MM.1S (cell line): ENCODE data around the gene ERAL1.

ENCODE experiments used
- DNase-seq: peaks from one replicate; pipeline ENCODE4 v3.0.0-alpha.2; 2015
- H2AFZ ChIP-seq: fragments of 300-600 bp; sonication (generic); 2 replicates; pipeline ENCODE4 v1.6.0; 2016; ENCODE audit warnings: antibody characterized with exemption, low read length
- H3F3A ChIP-seq: fragments of 300-600 bp; sonication (generic); 2 replicates; pipeline ENCODE4 v1.6.1; 2016; ENCODE audit warnings: mild to moderate bottlenecking, antibody characterized with exemption, low read length, moderate library complexity, mixed read lengths; ENCODE audit not compliant: insufficient read depth
- H3K27ac ChIP-seq: fragments of 300-600 bp; sonication (generic); 2 replicates; pipeline ENCODE4 v1.5.1; 2016; ENCODE audit warnings: mild to moderate bottlenecking, low read length
- H3K27me3 ChIP-seq: fragments of 300-600 bp; sonication (generic); replicated peaks from 2 replicates; pipeline ENCODE4 v1.6.0; 2016; ENCODE audit warnings: low read length; ENCODE audit not compliant: insufficient read depth
- H3K36me3 ChIP-seq: fragments of 300-600 bp; sonication (generic); replicated peaks from 2 replicates; pipeline ENCODE4 v1.6.1; 2016; ENCODE audit warnings: mild to moderate bottlenecking, low read length, mixed read lengths; ENCODE audit not compliant: insufficient read depth
- H3K4me1 ChIP-seq: fragments of 300-600 bp; sonication (generic); 2 replicates; pipeline ENCODE4 v1.6.1; 2016; ENCODE audit warnings: low read length, mixed read lengths
- H3K4me2 ChIP-seq: fragments of 300-600 bp; sonication (generic); 2 replicates; pipeline ENCODE4 v1.6.0; 2016; ENCODE audit warnings: low read depth, low read length
- H3K4me3 ChIP-seq: fragments of 300-600 bp; sonication (generic); 2 replicates; pipeline ENCODE4 v1.5.1; 2016; ENCODE audit warnings: low read length, mixed read lengths
- H3K79me2 ChIP-seq: fragments of 300-600 bp; sonication (generic); 2 replicates; pipeline ENCODE4 v1.6.1; 2016; ENCODE audit warnings: mixed run types, low read length, mixed read lengths
- H3K9ac ChIP-seq: fragments of 300-600 bp; sonication (generic); 2 replicates; pipeline ENCODE4 v1.6.1; 2016; ENCODE audit warnings: low read length, mixed read lengths
- H3K9me2 ChIP-seq: fragments of 300-600 bp; sonication (generic); replicated peaks from 2 replicates; pipeline ENCODE4 v1.6.1; 2016; ENCODE audit warnings: mild to moderate bottlenecking, low read length, mixed read lengths; ENCODE audit not compliant: insufficient read depth
- H3K9me3 ChIP-seq: fragments of 300-600 bp; sonication (generic); replicated peaks from 2 replicates; pipeline ENCODE4 v1.6.1; 2016; ENCODE audit warnings: mild to moderate bottlenecking, low read length, mixed read lengths; ENCODE audit not compliant: insufficient read depth
- H4K20me1 ChIP-seq: fragments of 300-600 bp; sonication (generic); 2 replicates; pipeline ENCODE4 v1.6.1; 2016; ENCODE audit warnings: mild to moderate bottlenecking, low read length, moderate library complexity, mixed read lengths; ENCODE audit not compliant: insufficient read depth
- CTCF ChIP-seq: fragments of 300-600 bp; sonication (generic); IDR thresholded peaks from 2 replicates; pipeline ENCODE4 v1.5.1; 2016; ENCODE audit warnings: antibody characterized with exemption, low read length, mixed read lengths
- EZH2 ChIP-seq: fragments of 300-600 bp; sonication (generic); optimal IDR thresholded peaks from 2 replicates; pipeline ENCODE3; 2017; ENCODE audit warnings: low read depth, mild to moderate bottlenecking, antibody characterized with exemption, low read length, mixed read lengths
- EZH2phosphoT487 ChIP-seq: fragments of 300-600 bp; sonication (generic); IDR thresholded peaks from 2 replicates; pipeline ENCODE4 v1.6.1; 2018; ENCODE audit warnings: antibody characterized with exemption, low read length

The ERAL1 gene

DNA sequence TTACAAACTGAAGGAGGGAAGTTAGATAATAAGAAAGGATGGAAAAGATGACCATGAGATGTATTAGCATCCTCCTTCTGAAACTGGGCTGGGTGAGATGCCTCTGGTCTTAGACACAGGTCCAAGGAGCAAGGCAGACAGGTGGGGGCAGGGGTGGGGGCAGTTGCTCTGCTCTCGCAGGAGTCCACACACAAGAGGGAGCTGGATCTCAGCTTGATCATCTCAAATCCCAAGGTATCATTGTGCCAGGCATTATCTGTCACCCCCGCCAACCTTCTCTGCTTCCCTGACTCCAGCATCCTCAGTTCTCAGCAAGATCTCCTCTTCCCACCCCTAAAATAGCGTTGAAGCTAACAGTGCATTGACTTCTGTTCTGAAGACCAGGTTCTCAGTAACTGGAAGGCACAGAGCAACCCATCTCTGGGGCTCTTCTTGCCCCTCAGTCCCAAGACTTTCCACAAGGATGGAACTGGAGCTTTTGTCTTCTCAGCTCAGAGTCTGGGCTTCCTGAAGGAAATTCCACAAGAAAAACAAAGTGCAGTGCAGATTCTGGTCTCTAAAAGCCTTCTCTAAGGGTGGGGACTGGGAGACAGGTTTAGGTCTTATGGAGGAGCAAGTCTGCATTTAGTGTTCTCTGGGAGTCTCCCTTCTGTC is 41.1 kb downstream of the ERAL1 start:
- Histone ChIP-seq H3K9me2 (no peaks in the 10 kb centered on the region), H3K4me1 (peaks cover 54% of the 10 kb centered on the region), H3K79me2 (peaks cover 71% of the 10 kb centered on the region), H3K9ac (peak overlapping the region; percentile 81; the same call in 1 of the 2 replicates), H4K20me1 (no peaks in the 10 kb centered on the region), H3K36me3 (no peaks in the 10 kb centered on the region), H3F3A (peaks cover 45% of the 10 kb centered on the region), H3K9me3 (no peaks in the 10 kb centered on the region), H3K4me2 (peak overlapping the region; percentile 78), H3K4me3 (peak overlapping the region; percentile 95), H3K27me3 (no peaks in the 10 kb centered on the region), H2AFZ (no peak overlapping the region), H3K27ac (peak overlapping the region; percentile 48)
- TF ChIP-seq EZH2 (no peak), CTCF (no peak), EZH2phosphoT487 (no peak)
- DNase-seq, result no peak

- Histone ChIP-seq H2AFZ (no peak overlapping the region), H4K20me1 (no peaks in the 10 kb centered on the region), H3K27me3 (no peaks in the 10 kb centered on the region), H3K4me3 (peak overlapping the region; percentile 95), H3K9ac (peak overlapping the region; percentile 81), H3K9me3 (no peaks in the 10 kb centered on the region), H3K36me3 (no peaks in the 10 kb centered on the region), H3F3A (peaks cover 45% of the 10 kb centered on the region), H3K4me1 (peaks cover 60% of the 10 kb centered on the region), H3K4me2 (peak overlapping the region; percentile 78), H3K9me2 (no peaks in the 10 kb centered on the region), H3K27ac (peak overlapping the region; percentile 48; the same call in 1 of the 2 replicates), H3K79me2 (peaks cover 71% of the 10 kb centered on the region)
- no peak for DNase-seq
- TF ChIP-seq EZH2phosphoT487 (no peak), EZH2 (no peak), CTCF (no peak)
Observed at GRCh38 chr17:28896491-28896883, 41.7 kb downstream of the ERAL1 start.

GRCh38 chr17:28896884-28897768 is 42.3 kb downstream of the ERAL1 start, which contains the start of gene FLOT2:
Gene FLOT2 (minus strand): TSS chr17:28897733. CDS start chr17:28897574, 159 bp downstream.
- peaks cover 48% of the 10 kb centered on the region for H3F3A ChIP-seq
- H3K4me3 ChIP-seq, result peak within 1 kb of the TSS; percentile 95
- H3K4me2 ChIP-seq, result peak within 1 kb of the TSS; percentile 98
- no peaks in the 10 kb centered on the region for H3K36me3 ChIP-seq
- H3K79me2 ChIP-seq, result peaks cover 71% of the 10 kb centered on the region
- no peaks in the 10 kb centered on the region for H3K9me2 ChIP-seq
- peak; percentile 59 for DNase-seq
- peak within 1 kb of the TSS; percentile 48; the same call in 1 of the 2 replicates for H3K27ac ChIP-seq
- peaks cover 58% of the 10 kb centered on the region for H3K4me1 ChIP-seq
- H3K9me3 ChIP-seq, result no peaks in the 10 kb centered on the region
- TF ChIP-seq CTCF (peak; percentile 34), EZH2 (no peak)
- H3K9ac ChIP-seq, result peak within 1 kb of the TSS; percentile 81
- peak within 1 kb of the TSS; percentile 97 for H2AFZ ChIP-seq
- no peaks in the 10 kb centered on the region for H3K27me3 ChIP-seq
- no peaks in the 10 kb centered on the region for H4K20me1 ChIP-seq
